Measurements from ENCODE around the gene SQOR.

SQOR gene

GRCh38 chr15:45714590-45715488 is 80.0 kb downstream of the SQOR start:
- ATAC-seq, result no peak

- ATAC-seq, result no peak
These were observed 80.7 kb downstream of the SQOR start for GRCh38 chr15:45715528-45715927.

GRCh38 chr15:45719490-45719889 is 84.7 kb downstream of the SQOR start:
- no peak for ATAC-seq

DNA sequence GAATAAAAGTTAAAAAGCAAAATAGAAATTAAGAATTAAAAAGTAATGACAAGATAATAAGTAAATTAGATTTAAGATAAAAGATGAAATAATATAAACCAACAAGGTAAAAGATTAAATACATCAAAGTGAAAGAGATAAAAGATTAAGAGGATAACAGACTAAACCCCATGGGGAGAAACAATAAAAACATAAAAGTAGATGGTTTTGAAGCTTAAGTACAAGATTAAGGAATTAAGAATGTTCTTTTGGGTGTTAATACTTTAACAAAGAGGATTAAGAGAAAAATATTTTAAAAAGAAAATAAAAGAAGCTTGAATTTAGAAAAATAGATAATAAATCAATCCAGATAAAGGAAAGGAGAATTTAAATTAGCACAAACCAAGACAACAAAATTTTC is 85.4 kb downstream of the SQOR start:
- ATAC-seq, result no peak

DNA sequence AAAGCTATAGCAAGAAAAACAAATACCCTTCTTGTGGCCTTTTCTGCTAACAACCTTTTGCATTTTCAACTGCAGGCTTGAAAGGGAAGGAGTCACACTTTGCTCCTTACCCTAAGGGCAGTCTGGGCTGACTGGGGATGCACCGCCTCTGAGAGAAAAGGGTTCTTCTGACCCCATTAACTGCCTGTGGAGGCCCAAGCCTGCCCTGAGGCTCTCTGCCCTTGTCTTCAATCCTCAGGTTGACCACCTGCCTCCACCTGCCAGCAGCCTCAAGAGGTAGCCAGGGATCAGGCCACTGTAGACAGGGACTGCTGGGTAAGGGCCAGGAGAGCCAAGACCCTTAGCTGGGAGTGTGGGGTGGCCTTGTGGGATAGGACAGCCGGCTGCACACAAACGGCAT is 93.8 kb downstream of the SQOR start:
- no peak for ATAC-seq

DNA sequence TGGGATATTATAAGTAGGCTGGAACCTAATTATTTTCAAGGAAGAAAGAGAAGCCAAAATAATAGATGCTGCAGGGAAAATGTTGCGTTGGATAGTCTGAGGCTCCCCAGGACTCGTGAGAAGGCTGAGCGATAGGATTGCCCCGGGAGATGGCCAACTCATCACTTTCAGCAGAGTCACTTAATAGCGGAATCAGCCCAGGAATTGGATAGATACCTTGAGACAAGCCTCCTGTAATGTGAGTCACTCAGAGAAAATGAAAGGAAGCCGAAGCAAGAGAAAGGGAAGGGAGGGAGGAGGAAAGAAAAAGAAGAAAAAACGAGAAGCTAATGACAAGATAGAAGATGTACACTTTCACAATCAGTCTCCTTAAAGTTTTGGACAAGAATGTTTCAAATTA is 94.3 kb downstream of the SQOR start:
- ATAC-seq, result no peak

GRCh38 chr15:45731343-45731742 is 96.5 kb downstream of the SQOR start:
- no peak for ATAC-seq

- ATAC-seq, result no peak
These were observed 97.8 kb downstream of the SQOR start for GRCh38 chr15:45732662-45733061.

DNA sequence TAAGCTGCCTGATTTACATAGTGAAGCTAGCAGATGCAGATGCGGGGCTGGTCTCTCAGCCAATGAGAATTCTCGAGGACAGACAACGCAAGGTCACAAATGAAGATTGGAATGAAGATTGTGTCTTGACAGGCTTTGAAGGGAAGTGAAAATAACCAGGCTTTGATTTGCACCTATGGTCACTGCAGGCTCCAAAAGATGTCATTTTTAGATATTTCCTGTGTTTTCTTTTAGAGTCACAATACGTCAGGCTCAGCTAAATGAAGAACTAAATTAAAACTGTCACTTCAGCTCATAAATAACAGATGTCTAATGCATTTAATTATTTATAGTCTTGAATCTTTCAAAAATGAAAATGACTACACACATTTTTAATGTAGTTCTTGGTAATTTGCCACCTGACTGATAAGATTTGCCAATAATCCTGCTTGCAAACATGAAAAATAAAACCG is 99.5 kb downstream of the SQOR start:
- no peak for ATAC-seq
